GM21786 (cell line): ENCODE measurements around the gene KCNS1.
"Not testable (repeated sequence)": the region's sequence is repeated elsewhere in the genome, so short reads cannot be mapped to it uniquely, and the experiment has no call there.

Source experiments
- ATAC-seq: cut with Tn5 transposase; IDR thresholded peaks from one replicate; pipeline ENCODE4 v1.9.1; 2021; ENCODE audit not compliant: unreplicated experiment

Gene KCNS1

DNA sequence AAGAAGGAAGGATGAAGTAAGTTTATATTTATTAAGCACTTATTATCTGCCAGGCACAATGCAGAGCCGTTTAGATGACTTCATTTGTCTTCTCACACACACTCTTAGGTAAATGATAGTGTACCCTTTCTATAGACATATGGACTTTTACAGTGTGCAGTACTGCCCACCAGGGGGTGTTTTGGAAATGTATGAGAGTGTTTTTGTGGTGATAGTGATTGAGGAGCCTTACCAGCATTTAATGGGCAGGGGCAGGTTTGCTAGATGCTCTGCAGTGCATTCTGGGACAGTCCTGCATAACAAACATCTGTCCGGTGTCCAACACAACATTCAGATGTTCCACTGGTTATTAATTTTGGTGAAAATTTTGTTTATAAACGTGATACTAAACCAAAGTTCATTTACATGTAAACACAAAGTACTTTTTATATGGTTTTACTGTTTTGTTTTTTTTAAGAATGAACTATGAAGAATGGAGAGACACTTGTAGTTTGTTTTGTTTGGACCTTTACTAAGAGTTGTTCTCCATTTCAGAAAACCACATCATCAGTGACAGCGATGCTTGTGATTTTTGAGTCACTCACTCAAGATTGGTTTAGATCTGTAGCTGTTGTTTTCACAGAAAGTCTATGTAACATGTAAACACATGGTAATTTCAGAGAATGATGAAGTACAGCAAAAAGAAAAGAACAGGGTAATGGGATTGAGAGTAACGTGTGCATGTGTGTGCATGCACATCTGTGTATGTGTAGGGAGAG lies 19.9 kb downstream of the KCNS1 start:
- ATAC-seq, result no peak

DNA sequence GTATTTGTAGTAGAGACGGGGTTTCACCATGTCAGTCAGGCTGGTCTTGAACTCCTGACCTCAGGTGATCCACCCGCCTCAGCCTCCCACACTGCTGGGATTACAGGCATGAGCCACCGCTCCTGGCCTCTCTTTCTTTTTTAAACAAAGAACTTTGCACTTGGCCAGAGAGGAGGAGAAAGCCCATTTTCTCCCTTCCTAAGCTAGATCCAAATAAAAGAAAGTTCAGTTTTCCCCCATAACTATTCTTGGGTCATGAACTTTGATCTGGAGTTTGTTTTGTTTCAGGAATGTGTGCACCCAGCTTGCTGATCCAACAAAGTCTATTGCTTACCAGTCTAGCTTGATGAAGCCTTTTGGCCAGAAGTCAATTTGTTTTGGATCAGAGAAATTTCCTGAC lies 23.4 kb downstream of the KCNS1 start:
- no peak for ATAC-seq

- no peak for ATAC-seq
Measured at GRCh38 chr20:45073221-45073620, 27.7 kb downstream of the KCNS1 start.

DNA sequence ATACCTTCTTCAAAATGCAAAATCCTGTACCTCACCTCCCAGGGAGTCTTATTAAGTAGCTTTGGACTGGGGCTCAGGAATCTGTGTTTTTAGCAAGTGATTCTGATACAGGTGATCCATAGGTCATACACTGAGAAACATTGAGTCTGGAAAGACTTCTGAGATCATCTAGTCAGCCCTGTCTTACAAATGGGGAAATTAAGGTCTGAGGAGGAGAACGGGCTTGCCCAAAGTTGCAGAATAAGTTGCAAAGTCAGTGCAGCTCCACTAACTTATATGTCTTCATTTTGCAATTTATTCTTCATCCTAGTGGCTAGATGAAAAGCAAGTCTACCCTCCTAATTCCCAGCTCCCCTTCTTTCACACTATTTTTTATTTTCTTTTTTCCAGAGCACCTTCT lies 28.9 kb downstream of the KCNS1 start:
- no peak for ATAC-seq

- ATAC-seq, result no peak
Measured at GRCh38 chr20:45070932-45071632, 29.8 kb downstream of the KCNS1 start.

GRCh38 chr20:45069261-45069660 lies 31.7 kb downstream of the KCNS1 start:
- ATAC-seq, result no peak

DNA sequence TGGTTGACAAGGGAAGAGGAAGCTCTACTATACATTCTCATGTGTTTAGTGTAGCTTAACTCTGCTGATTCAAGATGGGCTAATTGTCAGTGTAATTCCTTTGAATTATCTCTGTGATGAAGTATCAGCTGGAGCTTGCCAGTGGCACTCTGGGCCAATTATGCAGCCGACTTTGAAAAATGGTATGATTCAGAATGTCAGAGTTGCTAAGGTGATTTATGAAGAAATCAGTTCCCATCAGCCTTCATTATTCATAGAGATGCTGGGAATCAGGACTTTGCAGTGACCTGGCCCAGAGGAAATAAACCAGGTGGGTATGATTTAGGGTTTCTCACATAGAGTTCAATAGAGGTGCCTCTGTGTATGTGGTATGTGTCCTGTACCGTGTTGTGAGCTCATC lies 33.4 kb downstream of the KCNS1 start:
- no peak for ATAC-seq

GRCh38 chr20:45067087-45067486 lies 33.8 kb downstream of the KCNS1 start:
- ATAC-seq, result no peak

- no peak for ATAC-seq
Measured at GRCh38 chr20:45066372-45066771, 34.6 kb downstream of the KCNS1 start.

GRCh38 chr20:45064812-45065211 lies 36.1 kb downstream of the KCNS1 start:
- ATAC-seq, result no peak

- not testable (repeated sequence) for ATAC-seq
Measured at GRCh38 chr20:45063107-45063506, 37.8 kb downstream of the KCNS1 start.

DNA sequence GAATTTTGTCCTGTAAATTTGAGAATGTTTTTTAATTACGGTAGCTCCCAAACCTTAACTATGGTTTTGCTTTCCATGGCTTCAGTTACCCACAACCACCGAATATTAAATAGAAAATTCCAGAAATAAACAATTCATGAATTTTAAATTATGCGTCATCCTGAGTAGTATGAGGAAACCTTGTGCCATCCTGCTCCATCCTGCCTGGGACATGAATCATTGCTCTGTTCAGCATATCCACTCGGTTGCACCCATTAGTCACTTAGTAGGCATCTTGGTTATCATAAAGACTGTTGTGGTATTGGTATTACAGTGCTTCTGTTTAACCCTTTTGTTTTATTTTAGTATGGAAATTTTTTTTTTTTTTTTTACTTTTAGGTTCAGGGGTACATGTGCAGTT lies 39.7 kb downstream of the KCNS1 start:
- ATAC-seq, result no peak

GRCh38 chr20:45060294-45060693 lies 40.6 kb downstream of the KCNS1 start:
- no peak for ATAC-seq

GRCh38 chr20:45059022-45059728 lies 41.8 kb downstream of the KCNS1 start:
- no peak for ATAC-seq

- ATAC-seq, result no peak
Measured at GRCh38 chr20:45058168-45058850, 42.6 kb downstream of the KCNS1 start.

DNA sequence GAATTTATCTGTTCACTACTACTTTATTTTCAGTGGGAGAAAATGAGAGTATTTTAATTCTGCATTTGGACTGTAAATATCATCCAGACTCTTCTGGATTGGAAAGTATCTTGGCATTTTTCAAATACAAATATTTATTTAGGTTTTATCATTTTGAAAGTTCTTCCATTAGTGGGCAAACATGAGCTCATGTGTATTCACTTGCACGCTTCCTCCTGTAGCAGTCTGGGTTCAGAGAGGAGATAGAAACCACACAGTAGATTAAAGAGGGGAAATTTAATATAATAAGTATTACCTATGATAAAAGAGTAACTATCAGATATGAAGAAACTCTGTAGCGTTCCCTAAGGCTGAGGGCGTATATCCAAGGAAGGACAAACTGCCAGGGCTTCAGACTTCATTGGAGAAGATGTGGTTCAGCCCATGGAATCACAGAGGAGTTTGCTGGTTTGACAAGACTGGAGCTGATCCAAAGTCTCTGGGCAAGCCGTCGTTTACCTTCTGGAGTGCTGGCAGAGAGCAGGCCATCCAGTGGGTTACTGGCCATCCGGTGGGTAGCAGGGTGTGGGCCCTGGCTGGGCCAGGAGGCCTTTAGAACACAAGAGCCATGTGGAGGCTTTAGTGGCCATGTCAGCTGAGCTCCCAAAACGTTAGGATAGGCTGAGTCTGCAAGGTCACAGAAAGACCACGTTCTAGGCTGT lies 44.3 kb downstream of the KCNS1 start:
- ATAC-seq, result no peak

GRCh38 chr20:45055056-45055455 lies 45.9 kb downstream of the KCNS1 start:
- no peak for ATAC-seq

- ATAC-seq, result no peak
Measured at GRCh38 chr20:45053430-45054351, 47.2 kb downstream of the KCNS1 start.

GRCh38 chr20:45052698-45053429 lies 48.1 kb downstream of the KCNS1 start:
- ATAC-seq, result peak; percentile 46
